Measurements from ENCODE around the gene FOXN1.

The FOXN1 gene

GRCh38 chr17:28468781-28469180 lies 37.4 kb upstream of the FOXN1 start:
- TF ChIP-seq CTCF (IDR thresholded peaks at IDR 0.05; ENCODE audit: borderline replicate concordance, insufficient read depth, low read depth, low read length), result no peak
- no peak overlapping the region for H3K4me3 ChIP-seq (ENCODE audit: low read depth, low read length)

GRCh38 chr17:28469376-28469775 lies 36.8 kb upstream of the FOXN1 start:
- no peak for TF ChIP-seq CTCF (IDR thresholded peaks at IDR 0.05; ENCODE audit: borderline replicate concordance, insufficient read depth, low read depth, low read length)

GRCh38 chr17:28470266-28470913 lies 35.8 kb upstream of the FOXN1 start:
- no peak for TF ChIP-seq CTCF (IDR thresholded peaks at IDR 0.05; ENCODE audit: borderline replicate concordance, insufficient read depth, low read depth, low read length)
- H3K4me3 ChIP-seq (ENCODE audit: low read depth, low read length), result no peak overlapping the region

More at GRCh38 chr17:28469376-28469775, 36.8 kb upstream of the FOXN1 start:
- no peak overlapping the region for H3K4me3 ChIP-seq (ENCODE audit: low read depth, low read length)

- no peak for TF ChIP-seq CTCF (IDR thresholded peaks at IDR 0.05; ENCODE audit: borderline replicate concordance, insufficient read depth, low read depth, low read length)
- no peak overlapping the region for H3K4me3 ChIP-seq (ENCODE audit: low read depth, low read length)
Measured at GRCh38 chr17:28470914-28471366, 35.2 kb upstream of the FOXN1 start.

- no peak overlapping the region for H3K4me3 ChIP-seq (ENCODE audit: low read depth, low read length)
- TF ChIP-seq CTCF (IDR thresholded peaks at IDR 0.05; ENCODE audit: borderline replicate concordance, insufficient read depth, low read depth, low read length), result no peak
Measured at GRCh38 chr17:28471531-28472342, 34.4 kb upstream of the FOXN1 start.

GRCh38 chr17:28472871-28473497 lies 33.2 kb upstream of the FOXN1 start:
- H3K4me3 ChIP-seq (ENCODE audit: low read depth, low read length), result no peak overlapping the region
- TF ChIP-seq CTCF (IDR thresholded peaks at IDR 0.05; ENCODE audit: borderline replicate concordance, insufficient read depth, low read depth, low read length), result no peak

All from GM12875 (cell line).